HG03521 (cell line): Measurements from ENCODE around the gene RIF1.
"Not testable (repeated sequence)": the region's sequence is repeated elsewhere in the genome, so short reads cannot be mapped to it uniquely, and the experiment has no call there.

Source experiments
- ATAC-seq: cut with Tn5 transposase; IDR thresholded peaks from one replicate; pipeline ENCODE4 v1.9.1; 2021; ENCODE audit warnings: mild to moderate bottlenecking, moderate library complexity; ENCODE audit not compliant: unreplicated experiment

RIF1 gene

GRCh38 chr2:151408788-151409600 lies 708 bp upstream of the RIF1 start:
- ATAC-seq: no peak

GRCh38 chr2:151410485-151410834 lies 758 bp downstream of the RIF1 start:
- peak; percentile 28 for ATAC-seq

GRCh38 chr2:151417650-151418049 lies 7.9 kb downstream of the RIF1 start:
- no peak for ATAC-seq

- not testable (repeated sequence) for ATAC-seq
These were observed 12.0 kb downstream of the RIF1 start for GRCh38 chr2:151421681-151422080.

- peak; percentile 73 for ATAC-seq
These were observed 13.3 kb downstream of the RIF1 start for GRCh38 chr2:151422917-151423439.

- ATAC-seq: no peak
These were observed 14.1 kb downstream of the RIF1 start for GRCh38 chr2:151423760-151424159.

GRCh38 chr2:151437630-151438029 lies 27.9 kb downstream of the RIF1 start:
- no peak for ATAC-seq

GRCh38 chr2:151438506-151438905 lies 28.8 kb downstream of the RIF1 start:
- no peak for ATAC-seq

- no peak for ATAC-seq
These were observed 29.4 kb downstream of the RIF1 start for GRCh38 chr2:151439127-151439526.

GRCh38 chr2:151459358-151459757 lies 49.7 kb downstream of the RIF1 start:
- no peak for ATAC-seq

- ATAC-seq: no peak
These were observed 56.1 kb downstream of the RIF1 start for GRCh38 chr2:151465771-151466170.

- no peak for ATAC-seq
These were observed 60.9 kb downstream of the RIF1 start for GRCh38 chr2:151470556-151470955.

- ATAC-seq: no peak
These were observed 63.3 kb downstream of the RIF1 start for GRCh38 chr2:151472966-151473365.

- no peak for ATAC-seq
These were observed 65.4 kb downstream of the RIF1 start for GRCh38 chr2:151475071-151475470.

- ATAC-seq: no peak
These were observed 66.6 kb downstream of the RIF1 start for GRCh38 chr2:151476287-151476686.

GRCh38 chr2:151478011-151478410 lies 68.3 kb downstream of the RIF1 start:
- no peak for ATAC-seq

GRCh38 chr2:151481744-151482143 lies 72.0 kb downstream of the RIF1 start:
- no peak for ATAC-seq

- ATAC-seq: no peak
These were observed 72.5 kb downstream of the RIF1 start for GRCh38 chr2:151482171-151482725.

GRCh38 chr2:151483546-151483945 lies 73.8 kb downstream of the RIF1 start:
- no peak for ATAC-seq

GRCh38 chr2:151484100-151484499 lies 74.4 kb downstream of the RIF1 start:
- no peak for ATAC-seq

- no peak for ATAC-seq
These were observed 76.4 kb downstream of the RIF1 start for GRCh38 chr2:151486053-151486452.

- no peak for ATAC-seq
These were observed 80.6 kb downstream of the RIF1 start for GRCh38 chr2:151490276-151490675.
